ENCODE measurements around the gene SNRNP200.
"Not testable (repeated sequence)": the region's sequence is repeated elsewhere in the genome, so short reads cannot be mapped to it uniquely, and the experiment has no call there.

Gene SNRNP200

DNA sequence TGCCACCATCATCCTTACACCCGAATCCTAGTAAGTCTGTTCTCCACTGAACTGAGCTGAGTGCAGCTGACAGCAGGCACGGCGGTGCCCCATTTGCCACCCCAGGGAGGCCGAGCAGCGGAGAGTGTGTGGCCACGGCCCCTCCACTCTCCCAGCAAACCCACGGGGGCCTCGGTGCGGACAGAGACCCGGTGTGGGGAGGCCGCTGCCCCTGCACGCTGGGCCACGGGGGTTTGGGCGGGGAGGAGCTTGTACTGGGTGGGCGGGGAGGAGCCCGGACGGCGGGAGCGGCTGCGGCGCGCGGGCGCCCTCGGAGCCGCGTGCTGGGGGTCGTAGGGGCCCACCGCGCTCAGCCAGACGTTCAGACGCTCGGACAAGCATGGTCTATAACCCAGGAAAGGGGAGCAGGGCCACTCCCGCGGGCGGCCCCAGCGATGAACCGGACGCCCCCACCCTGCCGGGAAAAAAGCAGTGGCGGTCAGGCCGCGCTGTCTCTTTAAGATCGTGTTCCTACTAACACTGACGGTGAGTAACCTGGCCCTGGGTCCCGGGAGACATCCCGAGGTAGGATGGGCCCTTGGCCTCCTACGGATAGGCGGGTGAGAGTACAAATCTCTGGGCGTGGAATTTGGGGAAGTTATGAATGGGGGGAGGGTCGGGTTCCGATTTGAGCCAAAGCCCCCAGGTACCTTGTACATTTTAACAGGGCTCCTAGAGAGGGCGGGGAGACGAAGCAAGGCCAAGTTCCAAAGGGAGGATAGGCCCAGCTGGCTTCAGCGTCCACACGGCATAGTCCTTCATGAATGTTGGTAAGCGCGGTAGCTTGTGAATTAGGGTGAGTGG is 19.9 kb upstream of the SNRNP200 start, which contains the start of gene ITPRIPL1:
ITPRIPL1 (plus strand) TSS at position 277 of the 843 bp plus-strand sequence; CDS start at position 800, 523 bp downstream.
- DNase-seq (ENCODE audit: low read depth), result no peak

DNA sequence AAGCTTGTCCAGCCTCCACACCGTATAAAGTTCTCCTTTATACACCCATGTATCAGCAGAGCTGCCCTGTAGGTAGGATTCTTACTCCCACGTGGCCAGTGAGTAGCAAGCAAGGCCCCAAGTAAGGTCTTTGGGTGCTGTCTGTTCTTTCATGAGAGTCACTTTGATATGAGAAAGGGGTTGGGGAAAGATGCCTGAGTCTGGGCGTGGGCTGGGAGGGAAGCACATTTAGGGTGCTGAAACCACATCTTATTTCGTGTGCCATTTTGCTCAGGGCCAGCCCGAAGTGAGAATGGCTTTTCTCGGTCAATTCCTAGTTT is 19.3 kb upstream of the SNRNP200 start:
- no peak for DNase-seq (ENCODE audit: low read depth)

GRCh38 chr2:96323849-96324248 is 18.5 kb upstream of the SNRNP200 start:
- DNase-seq (ENCODE audit: low read depth), result no peak

DNA sequence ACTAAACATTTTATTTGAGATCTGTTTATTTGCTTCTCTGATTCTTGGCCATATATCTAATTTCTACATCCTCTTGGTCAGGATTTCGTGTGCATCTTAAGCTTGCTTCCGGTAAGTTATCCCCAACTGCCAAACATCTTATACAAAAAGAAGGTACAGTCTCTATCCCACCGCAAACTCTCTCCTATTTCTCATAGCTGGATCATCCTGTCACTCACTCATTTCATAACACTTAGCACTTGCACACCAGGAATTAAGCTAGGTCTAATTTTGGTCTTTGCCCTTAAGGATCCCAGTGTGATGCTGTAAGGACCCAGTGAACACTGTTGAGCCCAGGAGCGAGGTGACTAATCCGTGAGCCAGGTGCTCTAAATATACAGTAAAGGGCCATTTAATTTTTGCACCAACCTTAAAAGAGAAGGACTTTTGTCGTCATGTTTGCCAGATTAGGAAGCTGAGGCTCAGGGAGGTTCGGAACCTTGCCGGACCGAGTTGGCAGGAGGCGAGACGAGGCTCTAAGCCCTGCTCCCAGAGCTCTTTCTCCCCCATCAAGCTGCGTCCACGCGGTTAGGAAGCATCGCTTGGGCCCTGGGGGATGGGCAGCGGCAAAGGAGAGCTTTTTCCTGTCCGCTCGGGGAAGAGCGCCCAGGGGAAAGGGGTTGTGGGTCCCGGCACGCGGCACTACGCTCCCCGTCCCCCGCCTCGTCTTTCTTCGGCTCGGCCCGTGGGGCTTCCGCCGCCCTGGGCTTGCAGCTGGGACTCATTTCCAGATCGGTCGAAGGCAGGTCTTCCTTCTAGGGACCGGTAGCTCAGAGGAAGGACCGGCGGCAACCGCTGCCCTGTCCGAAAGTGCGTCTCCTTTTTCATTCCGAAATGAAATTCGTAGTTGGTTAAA is 15.6 kb upstream of the SNRNP200 start:
- DNase-seq (ENCODE audit: low read depth), result no peak

- no peak for DNase-seq (ENCODE audit: low read depth)
Measured at GRCh38 chr2:96320326-96320725, 15.0 kb upstream of the SNRNP200 start.

DNA sequence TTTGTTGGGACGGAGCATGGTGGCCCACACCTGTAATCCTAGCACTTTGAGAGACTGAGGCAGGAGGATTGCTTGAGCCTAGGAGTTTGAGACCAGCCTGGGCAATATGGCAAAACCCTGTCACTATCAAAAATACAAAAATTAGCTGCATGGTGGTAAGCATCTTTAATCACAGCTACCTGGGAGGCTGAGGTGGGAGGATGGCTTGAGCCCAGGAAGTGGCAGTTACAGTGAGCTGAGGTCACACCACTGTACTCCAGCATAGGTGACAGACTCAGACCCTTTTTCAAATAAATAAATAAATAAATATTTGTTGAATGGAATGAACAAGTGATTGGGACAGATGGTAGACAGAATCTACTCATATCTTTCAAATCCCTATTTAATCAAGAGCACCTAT is 14.1 kb upstream of the SNRNP200 start:
- DNase-seq (ENCODE audit: low read depth), result no peak

DNA sequence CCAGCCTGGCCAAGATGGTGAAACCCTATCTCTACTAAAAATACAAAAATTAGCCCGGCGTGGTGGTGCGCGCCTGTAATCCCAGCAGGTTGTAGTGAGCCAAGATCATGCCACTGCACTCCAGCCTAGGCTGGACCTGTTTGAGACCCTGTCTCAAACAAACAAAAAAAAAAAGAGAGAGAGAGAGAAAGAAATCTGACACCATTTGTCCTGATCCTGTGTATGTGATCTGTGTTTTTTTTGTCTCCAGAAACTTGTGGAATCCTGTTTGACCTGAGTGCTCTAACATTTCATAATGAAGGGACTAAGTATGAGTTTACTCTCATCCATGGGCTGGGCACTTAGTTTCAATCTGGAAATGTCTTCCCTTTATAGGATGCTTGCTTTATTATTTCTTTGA is 13.4 kb upstream of the SNRNP200 start:
- no peak for DNase-seq (ENCODE audit: low read depth)

GRCh38 chr2:96317584-96317997 is 12.2 kb upstream of the SNRNP200 start:
- no peak for DNase-seq (ENCODE audit: low read depth)

- no peak for DNase-seq (ENCODE audit: low read depth)
Measured at GRCh38 chr2:96316999-96317398, 11.7 kb upstream of the SNRNP200 start.

DNA sequence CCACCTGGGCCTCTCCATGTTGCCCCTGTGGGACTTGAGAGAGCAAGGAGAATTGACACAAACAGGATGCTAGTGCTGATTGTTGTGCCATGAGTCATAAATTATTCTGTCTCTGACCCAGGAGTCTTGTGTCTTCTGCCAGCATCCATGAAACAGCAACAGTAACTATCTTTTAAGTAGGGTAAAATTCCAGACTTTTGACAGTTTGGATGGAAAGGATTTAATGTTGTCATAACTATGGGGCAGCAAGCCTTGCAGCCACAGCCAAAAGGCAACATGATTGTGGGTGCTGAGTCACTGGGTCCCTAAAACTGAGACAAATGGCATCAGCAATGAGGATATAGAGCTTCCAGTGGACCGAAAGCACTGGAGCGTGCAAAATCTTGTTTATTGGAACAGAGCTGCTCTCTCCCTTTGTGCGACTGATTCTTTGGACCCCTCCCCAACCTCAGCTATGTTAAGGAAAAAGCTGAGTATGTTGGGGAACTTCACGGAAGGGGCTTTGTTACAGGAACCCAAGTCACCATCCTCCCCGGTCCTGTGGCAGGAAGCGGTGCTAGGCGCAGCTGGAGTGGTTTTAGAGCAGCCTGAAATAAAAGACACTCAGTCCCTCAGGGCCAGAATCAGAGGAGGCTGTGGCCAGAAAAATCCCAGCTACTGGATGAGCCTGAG is 10.2 kb upstream of the SNRNP200 start:
- no peak for DNase-seq (ENCODE audit: low read depth)

DNA sequence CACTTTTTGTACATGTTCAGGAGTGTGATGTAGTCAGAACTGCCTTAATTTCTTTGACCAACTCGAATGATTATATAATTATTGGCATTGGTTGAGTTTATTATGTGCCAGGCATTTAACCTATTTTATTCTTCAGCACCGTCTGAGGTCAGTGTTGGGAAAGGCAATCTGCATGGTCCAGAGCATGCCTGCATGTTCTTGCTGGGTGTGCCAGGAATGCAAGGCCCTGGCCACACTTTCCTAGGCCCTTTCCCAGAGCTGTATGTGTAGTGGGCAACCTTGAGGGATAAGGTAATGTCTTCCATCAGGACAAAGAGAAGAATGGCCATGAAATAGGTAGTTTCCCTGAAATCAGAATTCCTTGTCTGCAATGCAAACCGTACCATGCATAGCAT is 9.7 kb upstream of the SNRNP200 start:
- no peak for DNase-seq (ENCODE audit: low read depth)

DNA sequence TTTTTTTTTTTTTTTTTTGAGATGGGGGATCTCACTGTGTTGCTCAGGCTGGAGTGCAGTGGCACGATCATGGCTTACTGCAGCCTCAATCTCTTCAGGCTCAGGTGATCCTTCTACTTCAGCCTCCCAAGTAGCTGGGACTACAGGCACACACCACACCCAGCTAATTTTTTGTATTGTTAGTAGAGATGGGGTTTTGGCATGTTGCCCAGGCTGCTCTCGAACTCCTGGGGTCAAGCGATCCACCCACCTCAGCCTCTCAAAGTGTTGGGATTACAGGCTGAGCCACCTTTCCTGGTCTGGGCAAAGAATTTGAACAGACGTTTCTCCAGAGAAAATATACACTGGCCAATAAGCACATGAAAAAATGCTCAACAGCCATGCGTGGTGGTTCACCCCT is 2.9 kb upstream of the SNRNP200 start:
- DNase-seq (ENCODE audit: low read depth), result no peak

GRCh38 chr2:96306370-96306769 is 1.0 kb upstream of the SNRNP200 start:
- DNase-seq (ENCODE audit: low read depth), result no peak

DNA sequence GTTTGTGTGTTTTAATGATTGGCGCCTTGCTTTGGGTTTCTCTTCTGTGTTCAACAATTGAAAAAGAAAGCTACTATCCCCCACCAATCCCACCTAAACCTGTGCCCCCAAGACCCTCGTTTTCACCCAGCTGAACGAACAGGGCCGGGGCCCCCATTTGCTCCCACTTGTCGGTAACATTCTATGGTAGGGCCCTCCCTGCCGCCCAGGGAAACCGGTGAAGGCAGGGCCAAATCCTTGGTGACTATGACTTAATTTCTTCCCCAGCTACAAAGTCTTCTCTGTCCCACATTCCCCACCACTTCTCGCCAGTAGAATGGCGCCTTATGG is 598 bp upstream of the SNRNP200 start:
- DNase-seq (ENCODE audit: low read depth), result no peak

GRCh38 chr2:96304606-96305005 is 740 bp downstream of the SNRNP200 start:
- no peak for DNase-seq (ENCODE audit: low read depth)

- no peak for DNase-seq (ENCODE audit: low read depth)
Measured at GRCh38 chr2:96301865-96302264, 3.5 kb downstream of the SNRNP200 start.

DNA sequence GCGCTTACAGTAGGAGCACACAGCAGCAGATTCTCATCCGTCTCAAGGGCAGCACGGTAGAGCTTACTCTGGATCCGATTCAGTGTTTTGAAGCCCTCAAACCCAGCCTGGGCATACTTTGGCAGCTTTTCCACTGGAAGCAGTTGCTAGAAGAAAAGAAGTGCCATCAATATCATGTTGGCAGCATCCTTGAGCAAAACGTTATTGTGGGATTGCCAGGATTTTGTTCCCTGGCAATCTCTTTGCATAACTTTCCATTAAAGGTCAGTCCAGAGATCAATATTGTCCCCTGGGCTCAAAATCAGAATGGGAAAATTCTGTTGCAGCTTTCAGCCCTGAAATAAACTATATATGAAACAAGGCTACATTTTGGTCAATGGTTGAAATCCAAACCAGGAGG is 8.4 kb downstream of the SNRNP200 start:
- no peak for DNase-seq (ENCODE audit: low read depth)

GRCh38 chr2:96294271-96294670 is 11.1 kb downstream of the SNRNP200 start:
- not testable (repeated sequence) for DNase-seq (ENCODE audit: low read depth)

DNA sequence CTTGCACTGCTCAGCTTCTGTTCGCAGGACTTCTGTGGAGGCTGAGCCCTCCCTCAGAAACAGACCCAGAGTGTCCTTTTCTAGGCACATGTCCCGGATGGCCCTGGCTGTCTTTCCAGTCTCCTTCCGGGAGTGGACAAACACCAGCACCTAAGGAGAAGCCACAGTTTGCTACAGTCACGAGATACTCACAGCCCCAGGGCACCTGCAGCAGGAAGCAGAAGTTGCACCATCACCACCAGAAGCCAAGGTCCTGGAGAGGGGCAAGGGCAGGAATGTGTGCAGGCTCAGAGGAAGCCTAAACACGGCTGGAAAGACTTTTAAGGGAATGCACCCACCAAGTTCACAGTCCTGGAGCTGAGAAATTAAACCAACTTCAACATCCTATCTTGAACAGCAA is 13.6 kb downstream of the SNRNP200 start:
- no peak for DNase-seq (ENCODE audit: low read depth)

- DNase-seq (ENCODE audit: low read depth), result no peak
Measured at GRCh38 chr2:96287273-96287856, 18.0 kb downstream of the SNRNP200 start.

DNA sequence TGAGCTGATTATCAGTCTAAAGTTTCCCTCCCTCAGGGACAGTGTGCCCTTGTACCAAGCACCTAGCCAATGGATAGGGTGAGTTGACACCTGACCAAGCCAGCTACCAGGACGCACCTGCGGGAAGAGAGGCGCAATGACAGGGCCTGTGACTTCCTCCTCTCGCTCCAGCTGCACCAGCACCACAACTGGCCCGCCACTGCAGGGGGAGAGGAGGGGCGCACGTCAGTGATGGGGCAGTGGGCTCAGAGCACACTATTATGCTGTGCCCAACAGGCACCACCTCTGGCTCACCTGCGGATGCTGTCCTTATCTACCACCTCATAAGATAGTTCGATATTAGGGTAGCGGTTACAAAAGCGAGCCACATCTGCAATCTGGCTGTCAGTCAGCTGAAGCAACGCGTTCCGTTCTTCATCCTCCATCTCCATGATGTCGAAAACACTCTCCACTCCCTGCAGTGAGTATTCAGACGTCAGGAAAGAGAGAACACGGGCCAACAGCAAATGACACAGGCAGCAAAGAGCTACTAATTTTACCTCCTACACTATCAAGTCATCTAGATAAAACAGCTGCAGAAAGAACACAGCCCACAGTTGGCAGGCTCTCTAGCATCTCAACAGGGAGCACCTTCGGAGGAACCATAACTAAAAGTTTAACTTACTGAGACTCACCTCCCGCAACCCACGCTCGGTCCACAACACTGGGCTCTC is 28.4 kb downstream of the SNRNP200 start:
- DNase-seq (ENCODE audit: low read depth), result no peak
